Measurements from ENCODE around the gene BTF3. TPM values are rescaled to one million over a fixed set of nuclear protein-coding genes. Genes with fewer than 3 reads are reported as not detected.

Gene BTF3
- total and polyA plus RNA-seq, 9 of the 15 experiments (the other 6 are each of a cell fraction or from before 2014, with no cell fraction given) = 534 to 1,637 (median 848) TPM

- TF ChIP-seq TCF3 (CRISPR knock-in tag; IDR thresholded peaks at IDR 0.05) = peak; percentile 3; the same call in 1 of the 2 replicates
- TF ChIP-seq FOXA3 (CRISPR knock-in tag; conservative IDR thresholded peaks at IDR 0.05 in 1 of 2, IDR thresholded peaks at IDR 0.05 in 1 of 2) = no peak
- 0 out of 2 replicates have a peak, but pooled peaks have one; percentile 33 for TF ChIP-seq CREB1 (IDR thresholded peaks at IDR 0.05)
- TF ChIP-seq CREB1 (CRISPR knock-in tag; IDR thresholded peaks at IDR 0.05) = no peak; the same call in 1 of the 2 replicates
- peak; percentile 76; the same call in 1 of the 2 replicates for TF ChIP-seq PML (IDR thresholded peaks at IDR 0.05; ENCODE audit: low read length)
- no peak for TF ChIP-seq SNRNP70 (optimal IDR thresholded peaks at IDR 0.05; ENCODE audit: low read depth, low read length)
- TF ChIP-seq HCFC1 (IDR thresholded peaks at IDR 0.05; ENCODE audit: low read depth, low read length) = peak; percentile 63
- TF ChIP-seq ZNF75A (CRISPR knock-in tag; IDR thresholded peaks at IDR 0.05) = no peak
- TF ChIP-seq EP300 (IDR thresholded peaks at IDR 0.05; ENCODE audit: low read length) = 0 out of 2 replicates have a peak, but pooled peaks have one; percentile 4
- TF ChIP-seq POLR2AphosphoS2 (IDR thresholded peaks at IDR 0.05; ENCODE audit: low read length) = peak; percentile 75; the same call in 1 of the 2 replicates
- no peak for TF ChIP-seq CLOCK (CRISPR knock-in tag; IDR thresholded peaks at IDR 0.05; ENCODE audit: borderline replicate concordance)
- peak in 1 of 2 experiments; percentile 43 for TF ChIP-seq AFF1 (IDR thresholded peaks at IDR 0.05; ENCODE audit: low read depth in 1 of 2, partially characterized antibody in 2 of 2)
- peak; percentile 80 for TF ChIP-seq ELF1 (tag; IDR thresholded peaks at IDR 0.05)
- TF ChIP-seq PKNOX1 (IDR thresholded peaks at IDR 0.05) = peak; percentile 44; the same call in 1 of the 2 replicates
- no peak for TF ChIP-seq TAF15 (IDR thresholded peaks at IDR 0.05; ENCODE audit: low read depth, low read length)
- TF ChIP-seq ZNF316 (IDR thresholded peaks at IDR 0.05) = peak; percentile 53
- TF ChIP-seq DEAF1 (CRISPR knock-in tag; IDR thresholded peaks at IDR 0.05) = no peak
- peak; percentile 77 for TF ChIP-seq FIP1L1 (IDR thresholded peaks at IDR 0.05; ENCODE audit: low read depth, low read length, poor library complexity, severe bottlenecking)
Measured at GRCh38 chr5:73498057-73498992, at the start of gene BTF3 (continued).
